GM13976 (cell line): ENCODE results near the gene EGFL8.
"Not testable (repeated sequence)": the region's sequence is repeated elsewhere in the genome, so short reads cannot be mapped to it uniquely, and the experiment has no call there.

ENCODE experiments used
- DNase-seq: peaks from one replicate; pipeline ENCODE4 v3.0.0; 2012; ENCODE audit warnings: low spot score
- CTCF ChIP-seq: IDR thresholded peaks from 2 replicates; pipeline ENCODE4 v1.5.1; 2012; ENCODE audit warnings: borderline replicate concordance, mild to moderate bottlenecking; ENCODE audit not compliant: insufficient read depth; ENCODE audit errors: extremely low read depth, missing control alignments, control extremely low read depth
- in situ Hi-C: fragments of 300-500 bp; cut with MboI; formaldehyde crosslinking; loops from one replicate; pipeline ENCODE4 v1.12.0; 2022; ENCODE audit warnings: low sequenced_read_pairs, mixed read lengths, inconsistent platforms; ENCODE audit not compliant: unreplicated experiment

The EGFL8 gene

DNA sequence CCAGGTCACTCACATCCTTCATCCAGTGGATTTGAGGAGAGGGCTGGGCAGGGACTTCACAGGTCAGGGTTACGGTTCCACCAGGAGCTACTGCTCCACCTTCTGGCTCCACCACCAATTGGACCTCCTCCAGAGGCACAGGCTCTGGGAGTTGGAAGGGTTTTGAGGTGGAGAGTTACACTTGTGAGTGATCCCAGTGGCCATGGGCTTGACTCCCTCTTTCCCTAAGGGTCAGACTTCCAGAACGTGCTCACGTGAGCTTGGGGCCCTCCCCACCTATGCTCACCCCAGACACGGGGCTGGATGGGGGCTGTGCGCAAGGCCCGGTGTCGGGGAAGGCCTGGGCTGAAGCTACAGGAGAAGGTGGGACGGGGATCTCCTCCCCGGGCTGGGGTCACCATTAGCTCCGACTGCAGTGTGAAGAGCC lies 18.2 kb downstream of the EGFL8 start:
- no peak for TF ChIP-seq CTCF
- in situ Hi-C loops: no loop called here
- no peak for DNase-seq

- DNase-seq: no peak
- no peak for TF ChIP-seq CTCF
- in situ Hi-C loops: no loop called here
These were observed 18.6 kb downstream of the EGFL8 start for GRCh38 chr6:32183030-32183429.

DNA sequence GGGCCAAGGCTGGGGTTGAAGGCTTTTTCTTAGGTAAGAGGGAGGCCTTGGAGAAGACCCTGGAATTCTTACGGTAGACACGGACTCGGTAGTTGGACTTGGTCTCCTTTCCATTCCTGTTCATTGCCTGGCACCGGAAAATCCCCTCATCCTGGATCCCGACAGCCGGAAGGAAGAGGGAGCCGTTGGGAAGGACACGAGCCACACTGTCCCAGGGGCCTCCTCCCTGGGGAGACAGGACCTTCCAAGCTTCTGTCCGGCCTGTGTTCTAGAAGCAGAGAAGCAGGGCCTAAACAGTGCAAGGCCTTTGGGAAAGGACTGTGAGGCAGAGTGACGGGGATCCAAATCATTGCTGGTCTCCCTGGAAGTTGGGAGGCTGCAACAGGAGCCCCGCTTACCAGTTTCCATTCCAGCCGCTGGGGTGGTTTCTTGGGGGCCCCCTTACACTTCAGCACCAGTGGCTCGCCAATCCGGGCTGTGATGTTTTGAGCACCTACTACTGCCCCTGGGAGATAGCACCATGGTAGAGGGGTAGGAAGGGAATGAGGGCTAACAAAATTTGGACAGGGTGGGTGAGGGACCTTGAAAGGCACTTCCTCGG lies 19.2 kb downstream of the EGFL8 start:
- TF ChIP-seq CTCF: no peak
- no peak for DNase-seq
- in situ Hi-C loops: no loop called here

DNA sequence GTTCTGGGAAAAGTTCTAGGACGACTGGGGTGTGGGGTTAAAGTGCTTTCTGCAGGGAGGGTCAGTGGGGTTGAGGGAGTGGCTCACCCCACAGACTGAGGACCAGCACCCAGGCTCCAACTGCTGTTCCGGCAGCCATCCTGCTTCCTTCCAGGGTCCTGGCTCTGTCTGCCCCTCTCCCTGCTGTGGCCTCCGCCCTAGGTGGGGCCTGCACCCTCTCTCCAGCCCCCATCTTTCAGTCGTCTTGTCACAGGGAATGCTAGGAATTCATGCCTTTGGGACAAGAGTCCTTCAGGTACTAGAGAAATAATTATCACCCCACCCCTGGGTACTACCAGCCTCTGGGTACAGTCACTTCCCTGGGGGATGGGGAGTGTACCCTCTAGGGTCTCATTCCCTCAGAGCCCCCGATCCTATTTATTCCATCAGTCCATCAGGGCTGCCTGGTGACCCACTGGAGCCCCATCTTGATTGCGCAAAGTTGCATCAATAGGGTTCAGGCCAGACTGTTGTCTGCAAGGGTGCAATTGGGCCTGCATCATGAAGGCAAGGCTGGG lies 19.8 kb downstream of the EGFL8 start, which contains the start of gene AGER:
Gene AGER (minus strand): TSS at position 170 of the 557 bp plus-strand sequence. CDS start 31 bp downstream, at position 139.
- in situ Hi-C loops: no loop called here
- TF ChIP-seq CTCF: no peak
- DNase-seq: no peak

GRCh38 chr6:32185681-32186131 lies 21.3 kb downstream of the EGFL8 start:
- in situ Hi-C loops, DNase-seq: not testable (repeated sequence)

- DNase-seq, in situ Hi-C loops: not testable (repeated sequence)
These were observed 21.9 kb downstream of the EGFL8 start for GRCh38 chr6:32186151-32186840.

DNA sequence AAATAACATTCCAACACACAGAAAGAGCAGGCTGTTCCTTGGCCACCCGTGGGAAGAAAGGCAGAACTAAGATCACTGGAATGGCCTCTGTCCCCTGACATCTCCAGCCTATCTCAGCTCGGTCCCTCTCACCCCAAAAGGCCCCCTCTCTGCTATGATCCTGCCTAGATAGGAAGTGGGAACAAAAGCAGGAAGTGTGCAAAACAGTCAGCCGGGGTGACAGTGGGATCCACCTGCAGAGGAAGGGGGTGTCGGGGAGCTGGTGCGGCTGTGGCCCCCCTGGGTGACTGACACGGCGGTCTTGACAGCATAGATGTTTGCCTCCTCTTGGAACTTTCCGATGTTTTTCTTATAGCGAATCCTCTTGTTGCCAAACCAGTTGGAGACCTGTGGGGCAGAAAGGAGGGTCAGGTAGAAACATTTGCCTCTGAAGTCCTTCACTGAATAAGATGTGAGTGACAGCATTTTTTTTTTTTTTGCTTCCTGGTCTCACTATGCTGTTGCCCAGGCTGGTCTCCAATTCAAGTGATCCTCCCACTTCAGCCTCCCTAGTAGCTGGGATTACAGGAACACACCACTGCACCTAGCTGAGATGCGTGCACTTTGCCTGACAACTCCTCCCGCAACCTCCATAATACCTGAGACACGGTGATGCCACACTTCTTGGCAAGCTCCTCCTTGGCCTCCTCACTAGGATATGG lies 22.8 kb downstream of the EGFL8 start:
- no peak for TF ChIP-seq CTCF
- DNase-seq: no peak
- in situ Hi-C loops: no loop called here

DNA sequence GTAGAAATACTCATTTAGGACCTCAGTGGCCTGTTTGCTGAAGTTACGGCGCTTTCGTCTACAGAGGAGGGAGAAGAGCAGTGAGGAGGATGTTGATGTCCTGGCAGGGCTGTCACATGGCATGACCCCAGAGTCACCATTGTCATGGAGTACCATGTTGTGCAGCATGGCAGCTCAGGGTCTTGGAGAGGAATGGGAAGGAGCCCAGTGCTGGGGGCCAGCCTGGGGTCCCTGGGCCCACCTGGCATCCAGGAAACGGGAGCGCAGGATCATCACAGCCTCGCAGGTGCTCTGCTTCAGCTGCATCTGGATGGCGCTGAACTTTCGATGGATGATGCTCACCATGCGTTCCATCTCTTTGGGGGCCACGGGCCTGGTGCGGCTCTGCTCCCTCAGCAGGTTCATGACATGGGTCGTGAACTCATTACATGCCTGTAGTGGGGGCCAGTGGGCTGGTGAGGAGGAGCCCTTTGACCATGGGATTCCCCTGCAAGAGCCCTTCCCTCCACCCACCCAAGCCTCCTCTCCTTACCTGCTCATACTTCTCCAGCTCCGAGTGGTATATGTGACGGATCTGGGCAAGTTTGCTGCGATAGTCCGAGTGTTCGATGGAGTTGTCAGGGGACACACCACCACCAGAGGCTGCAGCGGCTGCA lies 23.5 kb downstream of the EGFL8 start:
- DNase-seq, in situ Hi-C loops: not testable (repeated sequence)
